ENCODE measurements around the gene PRSS36.

Gene PRSS36

DNA sequence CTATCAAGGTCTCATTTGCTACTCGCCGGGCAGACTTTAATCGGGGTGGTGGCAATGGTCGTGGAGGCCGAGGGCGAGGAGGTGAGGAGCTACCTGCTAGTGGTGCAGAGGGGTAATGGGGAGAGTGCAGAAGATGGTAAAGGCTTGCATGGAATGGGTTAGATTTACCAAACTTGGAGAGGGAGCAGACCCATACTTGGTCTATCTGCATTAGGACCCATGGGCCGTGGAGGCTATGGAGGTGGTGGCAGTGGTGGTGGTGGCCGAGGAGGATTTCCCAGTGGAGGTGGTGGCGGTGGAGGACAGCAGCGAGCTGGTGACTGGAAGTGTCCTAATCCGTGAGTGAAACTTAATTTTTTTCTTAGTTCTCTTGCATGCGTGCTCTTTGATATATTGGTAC, 40.2 kb upstream of the PRSS36 start:
- peaks cover 9% of the 10 kb centered on the region; the same call in 1 of the 2 replicates for H3K4me1 ChIP-seq (ENCODE audit: insufficient read depth, low read length)
- H3K36me3 ChIP-seq (ENCODE audit: insufficient read depth, low read length) = peaks cover 100% of the 10 kb centered on the region
- TF ChIP-seq EZH2 (IDR thresholded peaks at IDR 0.05; ENCODE audit: borderline replicate concordance, low read depth, low read length, severe bottlenecking) = no peak
- TF ChIP-seq, protein P1, sequence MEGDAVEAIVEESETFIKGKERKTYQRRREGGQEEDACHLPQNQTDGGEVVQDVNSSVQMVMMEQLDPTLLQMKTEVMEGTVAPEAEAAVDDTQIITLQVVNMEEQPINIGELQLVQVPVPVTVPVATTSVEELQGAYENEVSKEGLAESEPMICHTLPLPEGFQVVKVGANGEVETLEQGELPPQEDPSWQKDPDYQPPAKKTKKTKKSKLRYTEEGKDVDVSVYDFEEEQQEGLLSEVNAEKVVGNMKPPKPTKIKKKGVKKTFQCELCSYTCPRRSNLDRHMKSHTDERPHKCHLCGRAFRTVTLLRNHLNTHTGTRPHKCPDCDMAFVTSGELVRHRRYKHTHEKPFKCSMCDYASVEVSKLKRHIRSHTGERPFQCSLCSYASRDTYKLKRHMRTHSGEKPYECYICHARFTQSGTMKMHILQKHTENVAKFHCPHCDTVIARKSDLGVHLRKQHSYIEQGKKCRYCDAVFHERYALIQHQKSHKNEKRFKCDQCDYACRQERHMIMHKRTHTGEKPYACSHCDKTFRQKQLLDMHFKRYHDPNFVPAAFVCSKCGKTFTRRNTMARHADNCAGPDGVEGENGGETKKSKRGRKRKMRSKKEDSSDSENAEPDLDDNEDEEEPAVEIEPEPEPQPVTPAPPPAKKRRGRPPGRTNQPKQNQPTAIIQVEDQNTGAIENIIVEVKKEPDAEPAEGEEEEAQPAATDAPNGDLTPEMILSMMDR (IDR thresholded peaks at IDR 0.05; ENCODE audit: borderline replicate concordance, extremely low read depth, low read length, poor library complexity, severe bottlenecking) = no peak
- H3K4me3 ChIP-seq (ENCODE audit: low read depth in 1 of 2, low read length in 2 of 2) = no peak overlapping the region
- ATAC-seq (ENCODE audit: insufficient read depth, low read depth) = no peak
- peaks cover 98% of the 10 kb centered on the region for H4K20me1 ChIP-seq (ENCODE audit: insufficient read depth, low read length)
- H3K9me3 ChIP-seq (ENCODE audit: insufficient read depth, low read length, severe bottlenecking) = no peaks in the 10 kb centered on the region
- no peak for DNase-seq
- no peak overlapping the region for H3K9ac ChIP-seq (ENCODE audit: low read depth, low read length)
- peaks cover 77% of the 10 kb centered on the region for H3K79me2 ChIP-seq (ENCODE audit: insufficient read depth, low read length)
- H3K27me3 ChIP-seq (ENCODE audit: insufficient read depth, low read length, poor library complexity) = no peaks in the 10 kb centered on the region
- no peak overlapping the region for H3K4me2 ChIP-seq (ENCODE audit: insufficient read depth, low read length)
- no peak overlapping the region for H2AFZ ChIP-seq (ENCODE audit: low read depth, low read length)
- no peak overlapping the region for H3K27ac ChIP-seq (ENCODE audit: low read length)

DNA sequence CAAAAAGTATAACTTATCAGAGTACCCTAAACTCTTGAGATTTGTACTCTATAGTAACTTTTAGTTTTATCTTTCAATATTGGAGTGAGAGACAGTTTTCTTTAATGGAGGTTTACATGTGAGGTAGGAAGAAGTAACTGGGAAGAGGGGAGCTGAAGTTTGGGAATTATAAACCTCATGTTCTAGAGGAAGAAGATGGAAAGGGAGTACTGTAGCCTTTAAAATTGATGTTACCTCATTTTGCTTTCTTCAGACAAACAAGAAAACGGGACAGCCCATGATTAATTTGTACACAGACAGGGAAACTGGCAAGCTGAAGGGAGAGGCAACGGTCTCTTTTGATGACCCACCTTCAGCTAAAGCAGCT, 39.5 kb upstream of the PRSS36 start:
- Histone ChIP-seq H3K27ac (ENCODE audit: low read length) (no peak overlapping the region), H3K36me3 (ENCODE audit: insufficient read depth, low read length) (peaks cover 100% of the 10 kb centered on the region), H4K20me1 (ENCODE audit: insufficient read depth, low read length) (peaks cover 99% of the 10 kb centered on the region), H3K4me1 (ENCODE audit: insufficient read depth, low read length) (peaks cover 12% of the 10 kb centered on the region; the same call in 1 of the 2 replicates), H3K79me2 (ENCODE audit: insufficient read depth, low read length) (peaks cover 83% of the 10 kb centered on the region), H2AFZ (ENCODE audit: low read depth, low read length) (no peak overlapping the region), H3K9ac (ENCODE audit: low read depth, low read length) (no peak overlapping the region), H3K4me3 (ENCODE audit: low read depth in 1 of 2, low read length in 2 of 2) (no peak overlapping the region), H3K27me3 (ENCODE audit: insufficient read depth, low read length, poor library complexity) (no peaks in the 10 kb centered on the region), H3K9me3 (ENCODE audit: insufficient read depth, low read length, severe bottlenecking) (no peaks in the 10 kb centered on the region), H3K4me2 (ENCODE audit: insufficient read depth, low read length) (no peak overlapping the region)
- DNase-seq (no peak), ATAC-seq (ENCODE audit: insufficient read depth, low read depth) (no peak)
- TF ChIP-seq EZH2 (IDR thresholded peaks at IDR 0.05; ENCODE audit: borderline replicate concordance, low read depth, low read length, severe bottlenecking) = no peak
- TF ChIP-seq, protein P1 (IDR thresholded peaks at IDR 0.05; ENCODE audit: borderline replicate concordance, extremely low read depth, low read length, poor library complexity, severe bottlenecking) = no peak

DNA sequence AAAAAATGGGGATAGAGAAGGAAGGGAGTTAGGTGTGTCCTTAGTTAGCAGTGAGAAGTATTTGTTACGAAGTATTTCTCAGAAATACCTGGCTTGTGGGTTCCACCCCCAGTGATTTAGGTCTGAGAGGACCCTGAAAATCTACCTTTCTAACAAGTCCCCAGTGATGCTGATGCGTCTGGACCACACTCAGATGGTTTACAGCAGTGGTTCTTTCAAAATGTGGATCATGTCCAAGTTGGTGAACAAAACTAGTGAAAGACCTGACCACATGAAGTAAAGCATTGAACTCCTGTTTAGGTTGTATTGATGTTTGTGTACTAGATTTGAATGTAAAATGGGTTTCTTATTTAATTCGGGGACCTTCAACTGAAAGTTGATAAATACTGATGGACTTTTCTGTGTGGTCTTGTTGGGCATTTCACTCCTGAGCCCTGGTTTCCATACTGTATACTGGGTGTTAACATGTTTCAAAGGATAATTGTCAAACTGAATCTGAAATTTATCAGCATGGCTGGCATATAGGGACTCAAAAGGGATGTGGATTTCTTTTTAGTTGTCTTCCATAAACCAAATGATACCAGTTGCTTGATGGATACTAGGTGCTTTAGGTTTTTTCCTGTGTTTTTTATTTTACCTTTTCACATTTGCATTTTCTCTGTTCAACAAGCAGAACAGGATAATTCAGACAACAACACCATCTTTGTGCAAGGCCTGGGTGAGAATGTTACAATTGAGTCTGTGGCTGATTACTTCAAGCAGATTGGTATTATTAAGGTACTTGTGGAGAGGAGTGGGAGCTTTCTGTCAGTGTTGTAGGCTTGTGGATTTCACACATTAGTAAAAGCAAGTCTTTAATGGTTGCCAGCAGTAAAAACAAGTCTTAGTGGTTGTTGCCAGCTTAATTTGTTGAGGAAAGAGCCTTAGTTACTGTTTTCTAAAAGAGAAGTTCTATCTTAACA, 38.9 kb upstream of the PRSS36 start:
- H3K27ac ChIP-seq (ENCODE audit: low read length) = no peak overlapping the region
- peaks cover 100% of the 10 kb centered on the region for H3K36me3 ChIP-seq (ENCODE audit: insufficient read depth, low read length)
- no peak overlapping the region for H3K4me3 ChIP-seq (ENCODE audit: low read depth in 1 of 2, low read length in 2 of 2)
- H3K27me3 ChIP-seq (ENCODE audit: insufficient read depth, low read length, poor library complexity) = no peaks in the 10 kb centered on the region
- no peak overlapping the region for H3K9ac ChIP-seq (ENCODE audit: low read depth, low read length)
- no peak overlapping the region for H2AFZ ChIP-seq (ENCODE audit: low read depth, low read length)
- H3K4me2 ChIP-seq (ENCODE audit: insufficient read depth, low read length) = no peak overlapping the region
- no peak for ATAC-seq (ENCODE audit: insufficient read depth, low read depth)
- peaks cover 17% of the 10 kb centered on the region for H3K4me1 ChIP-seq (ENCODE audit: insufficient read depth, low read length)
- H4K20me1 ChIP-seq (ENCODE audit: insufficient read depth, low read length) = peaks cover 99% of the 10 kb centered on the region
- TF ChIP-seq, protein P1 (IDR thresholded peaks at IDR 0.05; ENCODE audit: borderline replicate concordance, extremely low read depth, low read length, poor library complexity, severe bottlenecking) = no peak
- TF ChIP-seq EZH2 (IDR thresholded peaks at IDR 0.05; ENCODE audit: borderline replicate concordance, low read depth, low read length, severe bottlenecking) = no peak
- no peak for DNase-seq
- H3K79me2 ChIP-seq (ENCODE audit: insufficient read depth, low read length) = peaks cover 89% of the 10 kb centered on the region
- no peaks in the 10 kb centered on the region for H3K9me3 ChIP-seq (ENCODE audit: insufficient read depth, low read length, severe bottlenecking)

Measured in DND-41 (cell line).